SK-N-SH (cell line): ENCODE data around the gene NAA10.

ENCODE experiments used
- POLR2AphosphoS5 ChIP-seq: IDR thresholded peaks from 2 replicates; pipeline ENCODE4 v1.6.1; 2012; ENCODE audit warnings: low read depth, low read length
- TF ChIP-seq, protein P1 (sequence below): IDR thresholded peaks from 2 replicates; pipeline ENCODE4 v1.6.1; 2012; ENCODE audit warnings: mild to moderate bottlenecking, low read depth, low read length, moderate library complexity

GRCh38 chrX:153961292-153961691 lies 26.5 kb upstream of the NAA10 start:
- TF ChIP-seq, protein P1, sequence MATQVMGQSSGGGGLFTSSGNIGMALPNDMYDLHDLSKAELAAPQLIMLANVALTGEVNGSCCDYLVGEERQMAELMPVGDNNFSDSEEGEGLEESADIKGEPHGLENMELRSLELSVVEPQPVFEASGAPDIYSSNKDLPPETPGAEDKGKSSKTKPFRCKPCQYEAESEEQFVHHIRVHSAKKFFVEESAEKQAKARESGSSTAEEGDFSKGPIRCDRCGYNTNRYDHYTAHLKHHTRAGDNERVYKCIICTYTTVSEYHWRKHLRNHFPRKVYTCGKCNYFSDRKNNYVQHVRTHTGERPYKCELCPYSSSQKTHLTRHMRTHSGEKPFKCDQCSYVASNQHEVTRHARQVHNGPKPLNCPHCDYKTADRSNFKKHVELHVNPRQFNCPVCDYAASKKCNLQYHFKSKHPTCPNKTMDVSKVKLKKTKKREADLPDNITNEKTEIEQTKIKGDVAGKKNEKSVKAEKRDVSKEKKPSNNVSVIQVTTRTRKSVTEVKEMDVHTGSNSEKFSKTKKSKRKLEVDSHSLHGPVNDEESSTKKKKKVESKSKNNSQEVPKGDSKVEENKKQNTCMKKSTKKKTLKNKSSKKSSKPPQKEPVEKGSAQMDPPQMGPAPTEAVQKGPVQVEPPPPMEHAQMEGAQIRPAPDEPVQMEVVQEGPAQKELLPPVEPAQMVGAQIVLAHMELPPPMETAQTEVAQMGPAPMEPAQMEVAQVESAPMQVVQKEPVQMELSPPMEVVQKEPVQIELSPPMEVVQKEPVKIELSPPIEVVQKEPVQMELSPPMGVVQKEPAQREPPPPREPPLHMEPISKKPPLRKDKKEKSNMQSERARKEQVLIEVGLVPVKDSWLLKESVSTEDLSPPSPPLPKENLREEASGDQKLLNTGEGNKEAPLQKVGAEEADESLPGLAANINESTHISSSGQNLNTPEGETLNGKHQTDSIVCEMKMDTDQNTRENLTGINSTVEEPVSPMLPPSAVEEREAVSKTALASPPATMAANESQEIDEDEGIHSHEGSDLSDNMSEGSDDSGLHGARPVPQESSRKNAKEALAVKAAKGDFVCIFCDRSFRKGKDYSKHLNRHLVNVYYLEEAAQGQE: no peak
- TF ChIP-seq POLR2AphosphoS5: no peak
